B cell (primary cell): Measurements from ENCODE around the gene EHMT2. TPM values are rescaled to one million over a fixed set of nuclear protein-coding genes. Genes with fewer than 3 reads are reported as not detected.
"Not testable (repeated sequence)": the region's sequence is repeated elsewhere in the genome, so short reads cannot be mapped to it uniquely, and the experiment has no call there.

ENCODE experiments used
- ATAC-seq: fragments of 200-7000 bp; cut with Tn5 transposase; one replicate; pipeline ENCODE4 v1.10.0; 2021; ENCODE audit warnings: low read depth, mild to moderate bottlenecking, moderate number of reproducible peaks, moderate library complexity
- CTCF ChIA-PET: fragments of 350-600 bp; sonication (Branson Sonifier 250); formaldehyde crosslinking; loops from one replicate; lab custom pipeline; 2021; ENCODE audit warnings: antibody characterized with exemption, inconsistent platforms; lab: Charles Lee
- POLR2A ChIA-PET: fragments of 350-600 bp; sonication (Branson Sonifier 250); formaldehyde crosslinking; loops from one replicate; lab custom pipeline; 2021; ENCODE audit warnings: antibody characterized with exemption; lab: Charles Lee
- DNase-seq: peaks from one replicate; pipeline ENCODE4 v3.0.0; 2013
- H2AFZ ChIP-seq: 2 replicates; pipeline ENCODE4 v1.6.1; 2012; ENCODE audit warnings: mild to moderate bottlenecking, low read depth, low read length; ENCODE audit not compliant: insufficient read depth, poor library complexity, severe bottlenecking
- H3K27ac ChIP-seq, 2 donors: 1 replicate in 1 of 2; 2 replicates in 1 of 2; pipeline ENCODE4 v1.5.1; 2012 to 2013; ENCODE audit warnings: low read length in 2 of 2, mild to moderate bottlenecking in 2 of 2, moderate library complexity in 1 of 2
- H3K27me3 ChIP-seq, 4 experiments: fragments of 200-600 bp in 1 of 4; sonication (generic) in 1 of 4; replicated peaks in 1 of 4; 1 replicate in 2 of 4; 2 replicates in 2 of 4; pipeline versions ENCODE4 v1.6.1 to v1.7.0; 2013 to 2016; ENCODE audit warnings: low read length in 3 of 4, mild to moderate bottlenecking in 2 of 4, mixed read lengths in 1 of 4, moderate library complexity in 1 of 4; ENCODE audit not compliant: insufficient read depth in 4 of 4, control insufficient read depth in 3 of 4; ENCODE audit errors: control extremely low read depth in 1 of 4
- H3K36me3 ChIP-seq, 2 experiments: replicated peaks in 1 of 2; 1 replicate in 1 of 2; 2 replicates in 1 of 2; pipeline versions ENCODE4 v1.6.1 to v1.7.1; 2013; ENCODE audit warnings: low read length in 1 of 2; ENCODE audit not compliant: insufficient read depth in 2 of 2, control insufficient read depth in 1 of 2; ENCODE audit errors: control extremely low read depth in 1 of 2, extremely low read depth in 1 of 2
- H3K4me1 ChIP-seq, 2 donors: fragments of 200-600 bp in 1 of 2; sonication (generic) in 1 of 2; 1 replicate in 1 of 2; 2 replicates in 1 of 2; pipeline versions ENCODE4 v1.5.1 to v1.6.1; 2013 to 2017; ENCODE audit warnings: low read length in 2 of 2; ENCODE audit not compliant: control insufficient read depth in 2 of 2, insufficient read depth in 2 of 2
- H3K4me2 ChIP-seq: replicated peaks from 2 replicates; pipeline ENCODE3; 2012; ENCODE audit warnings: mild to moderate bottlenecking, low read depth, low read length; ENCODE audit not compliant: poor library complexity, severe bottlenecking
- H3K4me3 ChIP-seq, 5 experiments: fragments of 200-600 bp in 1 of 5; sonication (generic) in 1 of 5; 1 replicate in 3 of 5; 2 replicates in 2 of 5; pipeline versions ENCODE4 v1.5.1 to v1.7.0; 2011 to 2016; ENCODE audit warnings: low read length in 4 of 5, mild to moderate bottlenecking in 4 of 5, low read depth in 2 of 5, control low read depth in 1 of 5, moderate library complexity in 1 of 5; ENCODE audit not compliant: insufficient read depth in 1 of 5; ENCODE audit errors: control extremely low read depth in 1 of 5, extremely low read depth in 1 of 5
- H3K79me2 ChIP-seq: fragments of 200-600 bp; sonication (generic); one replicate; pipeline ENCODE4 v1.6.0; 2016; ENCODE audit warnings: low read length; ENCODE audit not compliant: control insufficient read depth, insufficient read depth
- H3K9ac ChIP-seq: fragments of 200-600 bp; sonication (generic); 2 replicates; pipeline ENCODE4 v1.6.1; 2017; ENCODE audit warnings: mild to moderate bottlenecking, low read length, moderate library complexity
- H3K9me3 ChIP-seq, 3 donors: one replicate each; pipeline versions ENCODE4 v1.6.1 to v1.7.1; 2013; ENCODE audit warnings: low read length in 2 of 3; ENCODE audit not compliant: control insufficient read depth in 2 of 3, insufficient read depth in 1 of 3; ENCODE audit errors: control extremely low read depth in 1 of 3
- H4K20me1 ChIP-seq: 2 replicates; pipeline ENCODE4 v1.6.0; 2012; ENCODE audit warnings: mild to moderate bottlenecking, low read length; ENCODE audit not compliant: insufficient read depth, control insufficient read depth, poor library complexity, severe bottlenecking
- H3K27ac Mint-ChIP-seq: one replicate; pipeline ENCODE4 v1.8.0; 2021; ENCODE audit warnings: mixed read lengths
- H3K27me3 Mint-ChIP-seq: one replicate; pipeline ENCODE4 v1.8.0; 2021; ENCODE audit warnings: mixed read lengths
- H3K4me1 Mint-ChIP-seq: one replicate; pipeline ENCODE4 v1.8.0; 2021; ENCODE audit warnings: mixed read lengths
- H3K4me3 Mint-ChIP-seq: one replicate; pipeline ENCODE4 v1.8.0; 2021; ENCODE audit warnings: mixed read lengths
- H3K9me3 Mint-ChIP-seq: one replicate; pipeline ENCODE4 v1.8.0; 2022; ENCODE audit warnings: mixed read lengths; ENCODE audit not compliant: insufficient read depth
- CTCF ChIP-seq: fragments of 200-600 bp; IDR thresholded peaks from one replicate; pipeline ENCODE4 v1.8.0; 2022; ENCODE audit warnings: antibody characterized with exemption, mild to moderate bottlenecking
- EZH2 ChIP-seq: IDR thresholded peaks from 2 replicates; pipeline ENCODE4 v1.6.1; 2012; ENCODE audit warnings: borderline replicate concordance, low read depth, mild to moderate bottlenecking, moderate library complexity, low read length; ENCODE audit not compliant: insufficient read depth, poor library complexity, severe bottlenecking
- WGBS: methylation state at CpG from one replicate; pipeline ENCODE4 v1.1.5; 2013; ENCODE audit warnings: missing lambda C conversion rate; ENCODE audit not compliant: insufficient coverage; 5-methylcytosine and 5-hydroxymethylcytosine counted together
- intact Hi-C: fragments of 100-400 bp; cut with micrococcal nuclease; formaldehyde crosslinking; loops from one replicate; pipeline ENCODE4 v1.10.0; 2022
- polyA plus RNA-seq: library from polyadenylated mRNA; depleted of rRNA; stranded (reverse); fragments of >200 nt; gene quantifications from 2 replicates; pipeline ENCODE4 v1.2.3, GENCODE V29; 2012
- total RNA-seq, 2 donors: library from RNA; stranded (reverse); fragments of 120-200 nt in 1 of 2; gene quantifications; 1 replicate in 1 of 2; 2 replicates in 1 of 2; pipeline versions ENCODE4 v1.2.3 to v1.2.4, GENCODE V29; 2013 to 2022

The EHMT2 gene
- total and polyA plus RNA-seq, 2 donors (not counting 1 experiment from before 2014, with no cell fraction given) = 86.1 to 108 TPM

DNA sequence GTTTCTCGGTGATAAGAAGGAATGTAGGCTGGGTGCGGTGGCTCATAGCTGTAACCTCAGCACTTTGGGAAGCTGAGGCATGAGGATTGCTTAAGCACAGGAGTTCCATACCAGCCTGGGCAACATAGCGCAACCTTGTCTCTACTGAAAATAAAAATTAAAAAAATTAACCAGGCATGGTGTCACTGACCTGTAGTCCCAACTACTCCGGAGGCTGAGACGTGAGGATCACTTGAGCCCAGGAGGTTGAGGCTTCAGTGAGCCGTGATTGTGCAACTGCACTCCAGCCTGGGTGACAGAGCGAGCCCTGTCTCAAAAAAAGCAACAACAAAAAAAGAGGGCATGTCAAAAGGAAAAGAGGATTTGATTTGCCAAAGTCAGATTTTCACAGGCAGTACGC lies 38.8 kb downstream of the EHMT2 start:
- DNase-seq (no peak), ATAC-seq (no peak)
- ChIA-PET CTCF (no interaction called here), POLR2A (interaction anchor here (0.5 kb wide), 1 partner anchor 312 kb away, joined by 3 read pairs; the partner anchor contains the start of gene ATP6V1G2)
- H3K4me3 Mint-ChIP-seq = no peak overlapping the region
- H3K27ac Mint-ChIP-seq = no peak overlapping the region
- H3K4me3 ChIP-seq = no peak overlapping the region
- peaks cover 13 to 16% of the 10 kb centered on the region in 2 donors for H3K4me1 ChIP-seq
- H3K36me3 ChIP-seq = peaks cover 2 to 27% of the 10 kb centered on the region in 2 experiments
- WGBS = 88% methylated on average over 6 of the region's 8 CpGs
- H3K9ac ChIP-seq = no peak overlapping the region
- H2AFZ ChIP-seq = no peak overlapping the region
- peaks cover 16% of the 10 kb centered on the region for H3K79me2 ChIP-seq
- no peaks in the 10 kb centered on the region for H3K9me3 ChIP-seq
- H3K4me2 ChIP-seq = no peak overlapping the region
- no peaks in the 10 kb centered on the region for H3K27me3 Mint-ChIP-seq
- no peak for TF ChIP-seq EZH2
- TF ChIP-seq CTCF = no peak
- no peaks in the 10 kb centered on the region for H4K20me1 ChIP-seq
- H3K9me3 Mint-ChIP-seq = no peaks in the 10 kb centered on the region
- intact Hi-C loops = no loop called here
- no peak overlapping the region for H3K27ac ChIP-seq
- peaks cover 19% of the 10 kb centered on the region for H3K4me1 Mint-ChIP-seq
- no peaks in the 10 kb centered on the region for H3K27me3 ChIP-seq

DNA sequence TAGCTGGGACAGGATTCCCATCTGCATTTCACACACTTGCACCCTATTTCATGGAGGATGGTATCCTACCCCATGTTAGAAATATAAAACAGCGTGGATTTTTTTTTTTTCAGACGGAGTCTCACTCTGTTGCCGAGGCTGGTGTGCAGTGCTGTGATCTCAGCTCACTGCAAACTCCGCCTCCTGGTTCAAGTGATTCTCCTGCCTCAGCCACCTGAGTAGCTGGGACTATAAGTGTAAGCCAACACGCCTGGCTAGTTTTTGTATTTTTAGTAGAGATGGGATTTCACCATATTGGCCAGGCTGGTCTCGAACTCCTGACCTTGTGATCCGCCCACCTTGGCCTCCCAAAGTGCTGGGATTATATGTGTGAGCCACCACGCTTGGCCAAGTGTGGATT lies 39.7 kb downstream of the EHMT2 start:
- H3K4me2 ChIP-seq, ATAC-seq, H3K27me3 ChIP-seq, H3K9ac ChIP-seq, H3K27ac ChIP-seq, H4K20me1 ChIP-seq, H3K79me2 ChIP-seq, H3K9me3 Mint-ChIP-seq, CTCF ChIA-PET, H3K4me1 ChIP-seq, H3K4me3 Mint-ChIP-seq, H3K9me3 ChIP-seq, intact Hi-C loops, H3K27ac Mint-ChIP-seq, H3K27me3 Mint-ChIP-seq, H2AFZ ChIP-seq, POLR2A ChIA-PET, H3K4me3 ChIP-seq, DNase-seq: not testable (repeated sequence)
- 100% methylated on average over 8 of the region's 8 CpGs for WGBS
- peaks cover 14% of the 10 kb centered on the region for H3K4me1 Mint-ChIP-seq
- peaks cover 2 to 27% of the 10 kb centered on the region in 2 experiments for H3K36me3 ChIP-seq

- H3K9me3 Mint-ChIP-seq, H3K27ac ChIP-seq, H3K27me3 Mint-ChIP-seq, H3K27me3 ChIP-seq, H3K4me2 ChIP-seq, DNase-seq, H3K36me3 ChIP-seq, H3K4me3 ChIP-seq, H4K20me1 ChIP-seq, POLR2A ChIA-PET, H3K79me2 ChIP-seq, H3K4me1 ChIP-seq, ATAC-seq, H3K27ac Mint-ChIP-seq, H2AFZ ChIP-seq, CTCF ChIA-PET, intact Hi-C loops, H3K4me3 Mint-ChIP-seq, H3K9me3 ChIP-seq, H3K9ac ChIP-seq, H3K4me1 Mint-ChIP-seq: not testable (repeated sequence)
- WGBS = 96% methylated on average over 30 of the region's 35 CpGs
Observed at GRCh38 chr6:31851980-31852718, 45.3 kb downstream of the EHMT2 start.
